Measurements from ENCODE around the gene KCNN3. TPM values are rescaled to one million over a fixed set of nuclear protein-coding genes. Genes with fewer than 3 reads are reported as not detected.
"Not testable (repeated sequence)": the region's sequence is repeated elsewhere in the genome, so short reads cannot be mapped to it uniquely, and the experiment has no call there.

Gene KCNN3
- 10 to 100 TPM in 5 of 12 donors, 1 to 10 TPM in 6, not detected in 1; 5.8 to 12.8 (median 9.5) TPM for polyA plus RNA-seq (ENCODE audit: insufficient read length in 12 of 12)
- long read RNA-seq, donor 1, full-length matches to known transcripts: 2 of 2 reads
- long read RNA-seq, donor 1, partial matches to known transcripts: 0 of 2 reads
- long read RNA-seq, donor 1, other reads (novel, unspliced or antisense): 0 of 2 reads
- long read RNA-seq, donor 2, full-length matches to known transcripts: 5 of 18 reads
- long read RNA-seq, donor 2, partial matches to known transcripts: 13 of 18 reads
- long read RNA-seq, donor 2, other reads (novel, unspliced or antisense): 0 of 18 reads
- long read RNA-seq, donor 3: 0 reads
- long read RNA-seq, donor 4: 0 reads
- long read RNA-seq, donor 5, full-length matches to known transcripts: 5 of 5 reads
- long read RNA-seq, donor 5, partial matches to known transcripts: 0 of 5 reads
- long read RNA-seq, donor 5, other reads (novel, unspliced or antisense): 0 of 5 reads
- long read RNA-seq, donor 6, full-length matches to known transcripts: 1 of 1 reads
- long read RNA-seq, donor 6, partial matches to known transcripts: 0 of 1 reads
- long read RNA-seq, donor 6, other reads (novel, unspliced or antisense): 0 of 1 reads
- long read RNA-seq, donor 7: 0 reads
- long read RNA-seq, donor 8, full-length matches to known transcripts: 4 of 4 reads
- long read RNA-seq, donor 8, partial matches to known transcripts: 0 of 4 reads
- long read RNA-seq, donor 8, other reads (novel, unspliced or antisense): 0 of 4 reads
- long read RNA-seq, donor 9: 0 reads
- long read RNA-seq, donor 10, full-length matches to known transcripts: 5 of 5 reads
- long read RNA-seq, donor 10, partial matches to known transcripts: 0 of 5 reads
- long read RNA-seq, donor 10, other reads (novel, unspliced or antisense): 0 of 5 reads
- long read RNA-seq, donor 11, full-length matches to known transcripts: 4 of 4 reads
- long read RNA-seq, donor 11, partial matches to known transcripts: 0 of 4 reads
- long read RNA-seq, donor 11, other reads (novel, unspliced or antisense): 0 of 4 reads

GRCh38 chr1:154870115-154870571 is at the start of gene KCNN3:
Gene KCNN3 (minus strand): TSS chr1:154870281. CDS start chr1:154869964, 317 bp downstream.
- DNase-seq: peak; percentile 94

DNA sequence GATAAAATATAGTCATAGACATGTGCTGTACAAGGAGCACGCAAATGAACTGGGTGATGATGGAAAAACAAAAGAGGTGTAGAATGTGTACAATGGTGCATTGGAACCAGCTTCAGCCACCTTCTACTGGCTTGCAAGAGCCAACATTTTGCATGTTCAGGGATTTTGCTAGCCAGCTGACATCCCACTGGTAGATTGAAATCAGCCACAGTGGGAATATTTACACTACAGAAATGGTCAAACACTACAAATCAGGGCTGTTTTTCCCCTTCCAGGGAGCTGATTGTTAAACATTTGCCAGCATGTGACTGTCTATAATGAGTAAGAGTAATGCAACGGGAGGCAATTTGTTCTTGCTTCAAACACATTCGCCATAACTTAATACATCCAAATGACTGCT is 43.2 kb upstream of the KCNN3 start:
- DNase-seq: no peak

GRCh38 chr1:154912755-154913154 is 42.7 kb upstream of the KCNN3 start:
- no peak for DNase-seq

- no peak for DNase-seq
Measured at GRCh38 chr1:154911691-154912550, 41.8 kb upstream of the KCNN3 start.

DNA sequence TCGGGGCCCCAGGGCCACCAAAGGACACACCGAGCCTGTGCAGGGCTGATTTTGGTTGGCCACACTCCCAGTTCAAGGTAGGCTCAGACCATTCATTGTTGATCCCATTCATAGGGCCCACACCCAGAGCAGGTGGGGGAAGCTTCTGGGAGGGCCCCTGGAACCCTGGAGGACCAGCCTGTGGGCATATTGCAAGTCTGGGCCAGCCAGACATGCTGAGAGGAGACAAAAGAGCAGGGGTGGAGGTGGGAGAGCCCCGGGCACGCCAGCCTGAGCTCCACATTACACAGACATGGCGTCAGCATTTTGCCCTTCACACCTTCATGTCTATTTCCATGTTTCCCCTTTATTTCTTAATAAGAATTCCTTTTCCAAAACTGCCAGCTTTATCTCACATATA is 40.8 kb upstream of the KCNN3 start:
- DNase-seq: no peak

DNA sequence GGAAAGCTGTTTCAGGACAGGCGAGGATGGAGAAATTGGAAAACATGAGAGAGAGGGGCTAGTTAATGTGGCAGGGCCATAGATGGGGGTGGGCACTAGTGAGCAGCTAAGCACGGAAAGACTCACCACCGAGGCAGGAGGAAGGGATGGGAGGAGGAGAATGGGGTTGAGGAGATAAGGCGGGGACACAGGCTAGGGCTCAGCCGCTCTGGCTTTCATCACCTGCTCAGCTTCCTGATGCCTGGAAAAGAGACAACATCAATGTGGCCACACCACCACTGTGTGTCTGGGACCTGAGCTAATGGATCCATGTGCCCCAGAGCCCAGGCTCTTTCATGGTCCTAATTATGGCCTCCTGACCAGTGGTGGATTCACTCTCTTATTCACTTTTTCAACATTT is 38.9 kb upstream of the KCNN3 start:
- DNase-seq: no peak

DNA sequence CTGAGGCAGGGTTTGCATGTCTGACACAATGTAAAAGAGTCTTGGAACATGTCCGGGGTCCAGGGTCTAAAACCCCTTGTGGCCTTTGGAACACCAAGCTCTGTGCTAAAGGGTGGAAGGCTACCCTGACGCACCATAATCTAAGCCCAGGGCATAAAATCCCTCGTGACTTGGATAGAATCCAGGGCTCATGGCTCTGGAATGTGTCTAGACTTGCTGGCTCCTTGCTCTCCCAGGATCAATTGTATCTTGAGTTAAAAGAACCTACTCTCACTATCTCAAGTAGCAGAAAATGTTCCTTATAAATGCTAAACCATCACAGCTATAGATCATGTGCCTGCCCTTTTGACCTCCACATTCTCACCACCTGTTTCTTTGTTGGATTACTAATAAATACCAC is 38.0 kb upstream of the KCNN3 start:
- not testable (repeated sequence) for DNase-seq

- DNase-seq: no peak
Measured at GRCh38 chr1:154906621-154907081, 36.6 kb upstream of the KCNN3 start.

DNA sequence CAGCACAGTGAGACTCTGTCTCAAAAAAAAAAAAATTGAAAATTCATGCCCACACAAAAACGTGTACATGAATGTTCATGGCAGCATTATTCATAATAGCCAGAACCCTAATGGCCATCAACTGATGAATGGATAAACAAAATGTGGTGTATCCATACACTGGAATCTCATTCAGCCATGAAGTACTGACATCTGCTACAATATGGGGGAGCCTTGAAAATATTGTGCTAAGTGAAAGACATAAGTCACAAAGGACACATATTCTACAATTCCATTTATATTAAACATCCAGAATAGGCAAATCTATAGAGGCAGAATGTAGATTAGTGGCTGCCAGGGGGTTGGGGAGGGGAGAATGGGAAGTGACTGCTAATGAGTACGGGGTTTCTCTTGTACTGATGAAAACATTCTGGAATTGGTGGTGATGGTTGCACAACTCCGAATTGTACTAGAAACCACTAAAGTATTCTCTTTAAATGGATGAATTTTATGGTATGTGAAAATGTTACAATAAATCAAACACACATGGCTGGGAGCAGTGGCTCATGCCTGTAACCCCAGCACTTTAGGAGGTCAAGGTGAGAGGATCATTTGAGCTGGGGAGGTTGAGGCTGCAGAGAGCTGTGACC is 33.0 kb upstream of the KCNN3 start:
- no peak for DNase-seq

DNA sequence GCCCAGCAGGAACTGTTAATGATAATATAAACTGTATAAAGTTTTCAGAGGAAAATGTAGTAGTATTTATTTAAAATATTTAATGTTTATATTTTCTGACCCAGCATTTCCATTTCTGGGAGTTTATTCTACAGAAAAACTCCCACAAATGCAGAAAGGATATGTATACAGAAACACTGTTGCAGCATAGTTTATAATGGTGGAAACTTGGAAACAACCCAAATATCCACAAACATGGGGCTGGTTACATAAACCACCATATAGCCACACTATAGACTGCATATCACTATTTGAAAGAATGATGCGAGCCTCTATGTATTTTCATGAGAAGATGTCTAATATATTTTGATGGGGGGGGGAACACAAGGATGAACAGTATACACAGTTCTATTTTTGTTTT is 31.5 kb upstream of the KCNN3 start:
- no peak for DNase-seq

GRCh38 chr1:154899041-154899440 is 29.0 kb upstream of the KCNN3 start:
- DNase-seq: no peak

- no peak for DNase-seq
Measured at GRCh38 chr1:154896771-154897286, 26.7 kb upstream of the KCNN3 start.

DNA sequence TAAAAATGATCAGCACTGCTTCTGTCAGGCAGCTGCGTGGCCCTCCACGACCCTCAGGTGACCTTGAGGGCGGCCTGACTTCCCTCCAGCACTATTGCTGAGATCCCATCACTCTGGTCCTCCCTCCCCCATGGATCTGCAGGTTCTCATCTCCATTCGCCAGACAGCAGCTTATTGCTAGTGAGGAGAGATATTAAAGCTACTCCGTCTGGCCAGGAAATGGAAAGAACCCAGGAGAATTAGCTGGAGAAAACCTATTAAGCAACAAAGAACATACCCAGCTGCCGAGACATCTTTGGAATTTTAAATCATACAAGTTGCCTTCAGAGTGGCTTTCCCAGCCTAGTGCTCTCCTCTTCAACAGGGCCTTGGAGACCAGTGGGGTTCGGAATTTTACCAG is 25.7 kb upstream of the KCNN3 start:
- no peak for DNase-seq

GRCh38 chr1:154891452-154891851 is 21.4 kb upstream of the KCNN3 start:
- DNase-seq: no peak

- no peak for DNase-seq
Measured at GRCh38 chr1:154888757-154889156, 18.7 kb upstream of the KCNN3 start.

DNA sequence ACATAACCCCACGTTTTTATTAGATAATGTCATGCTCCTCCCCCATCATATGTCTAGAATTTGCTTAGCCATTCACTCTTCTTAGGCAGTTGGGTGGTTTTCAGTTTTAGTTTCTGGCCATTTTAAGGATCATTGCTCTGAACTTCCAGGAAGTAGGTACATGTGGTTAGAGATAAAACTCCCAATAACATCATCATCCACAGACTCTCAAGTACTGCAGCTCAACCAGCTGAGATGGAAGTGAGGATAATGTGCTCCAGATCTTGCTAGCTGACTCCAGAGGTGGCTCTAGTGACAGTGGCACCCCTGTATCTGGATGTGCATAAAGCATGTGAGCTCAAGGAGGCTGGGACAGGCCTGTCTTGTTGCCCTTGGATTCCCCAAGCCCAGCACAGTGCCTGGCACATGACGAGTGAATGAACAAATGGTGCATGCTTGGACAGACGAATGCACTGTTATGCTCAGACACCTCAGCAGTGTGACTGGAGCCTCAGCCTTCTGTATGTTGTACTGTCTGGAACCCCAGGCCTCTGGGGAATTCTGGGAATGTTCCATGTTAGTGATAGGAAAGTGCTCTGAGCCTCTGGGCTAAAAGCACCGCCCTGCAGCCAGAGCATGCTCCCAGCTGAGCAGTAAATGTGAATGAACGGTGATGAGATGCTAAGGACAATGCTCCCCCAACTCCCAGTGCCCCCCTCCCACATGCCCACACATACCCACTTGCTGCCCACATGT is 16.4 kb upstream of the KCNN3 start:
- DNase-seq: no peak

DNA sequence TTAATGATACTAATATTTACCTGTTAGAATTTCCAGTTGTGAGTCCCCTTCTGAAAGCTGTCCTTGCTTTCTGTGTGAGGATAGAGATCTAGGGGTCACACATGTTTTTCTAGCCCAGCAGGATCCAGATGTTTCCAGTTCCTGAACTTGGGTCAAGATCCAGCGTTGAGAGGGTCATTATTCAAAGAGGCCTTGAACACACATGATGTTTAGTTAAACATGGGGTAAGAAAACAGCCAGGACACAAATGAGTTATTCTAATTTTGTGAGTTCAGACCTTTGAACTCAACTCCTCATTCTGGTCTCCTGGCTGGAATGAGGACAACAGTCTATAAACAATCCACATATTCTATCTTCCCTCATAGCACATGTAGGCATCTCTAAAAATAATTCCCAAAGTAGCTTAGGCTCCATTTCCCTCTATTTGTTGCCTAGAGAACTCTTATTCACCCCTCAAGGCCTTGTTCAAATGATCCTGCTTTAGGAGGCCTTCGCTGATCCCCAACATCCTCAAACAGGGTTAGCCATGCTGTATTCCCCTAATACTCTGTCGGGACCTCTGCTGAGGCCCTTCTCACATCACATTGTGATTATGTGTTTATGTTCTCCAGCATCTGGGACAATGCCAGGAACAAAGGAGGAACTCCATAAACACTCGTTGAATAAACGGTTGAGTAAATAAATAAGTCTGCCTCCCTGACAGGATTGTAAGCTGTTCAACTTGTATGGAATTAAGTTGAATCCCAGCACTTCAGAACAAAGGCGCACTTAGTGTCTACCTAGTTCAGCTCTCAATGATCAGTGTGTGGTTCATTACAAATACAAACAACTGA is 15.0 kb upstream of the KCNN3 start:
- DNase-seq: no peak

DNA sequence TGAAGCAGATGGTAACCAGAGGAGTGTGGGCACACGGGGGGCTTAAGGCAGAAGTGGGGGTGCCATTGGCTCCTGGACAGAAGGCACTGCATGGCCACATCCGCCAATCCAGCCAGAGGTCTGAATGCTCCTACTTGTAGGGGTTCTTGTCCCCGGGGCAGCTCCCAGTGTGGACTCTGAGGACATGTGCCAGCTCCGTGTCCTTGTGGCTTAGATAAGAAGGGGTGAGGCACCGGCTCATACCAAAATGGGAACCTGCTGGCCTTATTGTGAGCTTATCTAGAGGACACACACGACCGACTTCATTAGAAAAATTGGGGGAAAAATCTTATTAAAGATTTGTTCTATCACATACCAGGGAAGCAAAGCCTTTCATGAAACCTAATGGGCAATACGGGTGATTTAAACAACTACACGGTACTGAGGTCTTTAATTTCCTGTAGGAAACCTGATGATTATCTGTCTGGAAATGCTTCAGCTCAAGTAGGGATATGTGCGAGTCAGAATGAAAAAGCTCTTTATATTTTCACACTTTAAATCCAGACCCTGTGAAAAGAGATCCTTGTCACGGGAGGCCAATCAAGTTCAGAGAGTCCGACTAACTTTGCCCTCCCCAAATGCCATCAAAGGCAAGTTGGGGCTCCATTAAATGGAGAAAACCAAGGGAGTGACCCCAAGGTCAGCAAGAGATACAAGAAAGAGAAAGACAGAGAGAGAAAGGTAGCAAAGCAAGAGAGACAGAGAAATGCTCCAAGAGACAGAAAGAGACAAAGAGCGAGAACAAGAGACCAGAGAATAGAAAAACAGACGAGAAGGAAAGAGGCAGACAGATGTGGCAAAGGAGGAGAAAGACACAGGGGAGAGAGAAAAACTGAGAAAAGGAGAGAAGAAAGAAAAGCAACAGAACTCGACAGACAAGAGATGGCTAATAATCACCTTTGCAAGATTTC is 14.1 kb upstream of the KCNN3 start:
- DNase-seq: no peak

All from muscle of arm (tissue), 14 donors.